Hippocampal formation (tissue), 2 donors: Measurements from ENCODE around the gene TBC1D17.
A peak's percentile ranks its signal among the peaks of the same experiment; 100 is the strongest.
"Not testable (repeated sequence)": the region's sequence is repeated elsewhere in the genome, so short reads cannot be mapped to it uniquely, and the experiment has no call there.

ENCODE experiments used
- DNase-seq, 2 donors: peaks; one replicate each; lab custom pipeline; 2025; lab: John Stamatoyannopoulos, UW

TBC1D17 gene

DNA sequence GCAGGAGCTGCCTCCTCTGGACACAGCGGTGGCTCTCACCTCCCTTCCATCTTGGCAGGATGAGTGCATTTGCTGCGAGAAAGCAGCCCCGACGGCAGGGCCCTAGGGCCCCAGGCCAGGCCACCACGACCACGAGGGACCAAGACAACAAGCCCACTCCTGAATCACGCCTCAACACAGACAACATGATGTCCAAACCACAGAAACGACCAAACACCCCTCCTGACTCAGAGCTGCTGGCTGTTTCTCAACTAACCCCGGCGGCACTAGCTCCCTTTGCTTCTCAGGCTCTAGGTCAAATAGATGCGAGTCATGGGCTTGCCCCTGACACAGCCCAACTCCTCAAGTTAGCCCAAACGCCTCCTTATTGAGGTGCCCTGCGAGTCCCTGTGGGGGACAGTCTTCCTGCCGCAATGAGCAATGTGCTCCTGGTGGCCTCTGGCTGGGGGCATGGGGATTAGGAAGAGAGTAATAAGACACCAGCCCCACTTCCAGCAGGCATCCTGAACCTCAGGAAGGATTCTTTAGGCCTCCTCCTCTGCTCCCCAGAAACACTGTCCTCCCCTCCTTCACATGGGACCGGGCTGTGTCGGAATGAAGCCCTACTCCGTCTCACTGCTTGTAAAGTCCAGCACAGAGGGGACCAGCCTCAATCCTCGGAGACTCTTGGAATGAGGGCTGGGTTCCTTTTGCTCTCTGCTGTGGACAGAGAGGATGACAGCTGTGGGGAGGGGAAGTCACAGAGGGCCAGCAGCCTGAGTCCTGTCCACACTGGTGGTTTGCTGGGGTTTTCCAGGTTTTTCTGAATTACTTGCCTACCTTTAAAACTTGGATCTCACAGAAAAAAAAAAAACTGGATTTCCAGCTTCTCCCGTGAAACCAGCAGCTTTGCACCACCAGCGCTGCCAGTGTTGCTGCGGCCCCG is 44.6 kb downstream of the TBC1D17 start:
- DNase-seq, result no peak

- DNase-seq, result peak in 1 of 2 donors; percentile 27
Observed at GRCh38 chr19:49923055-49924003, 45.8 kb downstream of the TBC1D17 start.

- DNase-seq, result no peak
Observed at GRCh38 chr19:49924004-49924880, 46.7 kb downstream of the TBC1D17 start.

- not testable (repeated sequence) for DNase-seq
Observed at GRCh38 chr19:49924881-49925210, 47.3 kb downstream of the TBC1D17 start.

- DNase-seq, result no peak
Observed at GRCh38 chr19:49925486-49925885, 48.0 kb downstream of the TBC1D17 start.

DNA sequence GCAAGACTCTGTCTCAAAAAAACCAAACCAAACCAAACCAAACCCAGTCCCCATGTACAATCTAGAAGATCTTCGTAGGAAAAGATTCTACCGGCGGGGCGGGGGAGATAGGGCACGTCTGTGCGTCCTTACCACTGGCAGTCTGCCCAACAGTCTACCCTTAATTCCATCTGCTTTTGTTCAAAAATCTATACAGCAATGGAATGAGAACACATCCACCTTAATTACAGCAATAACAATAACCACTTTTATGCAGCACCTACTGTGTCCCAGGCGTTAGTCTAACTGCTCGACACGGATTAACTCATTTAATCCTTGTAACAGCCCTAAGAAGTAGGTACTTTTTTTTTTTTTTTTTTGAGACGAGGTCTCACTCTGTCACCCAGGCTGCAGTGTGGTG is 49.0 kb downstream of the TBC1D17 start:
- no peak for DNase-seq

DNA sequence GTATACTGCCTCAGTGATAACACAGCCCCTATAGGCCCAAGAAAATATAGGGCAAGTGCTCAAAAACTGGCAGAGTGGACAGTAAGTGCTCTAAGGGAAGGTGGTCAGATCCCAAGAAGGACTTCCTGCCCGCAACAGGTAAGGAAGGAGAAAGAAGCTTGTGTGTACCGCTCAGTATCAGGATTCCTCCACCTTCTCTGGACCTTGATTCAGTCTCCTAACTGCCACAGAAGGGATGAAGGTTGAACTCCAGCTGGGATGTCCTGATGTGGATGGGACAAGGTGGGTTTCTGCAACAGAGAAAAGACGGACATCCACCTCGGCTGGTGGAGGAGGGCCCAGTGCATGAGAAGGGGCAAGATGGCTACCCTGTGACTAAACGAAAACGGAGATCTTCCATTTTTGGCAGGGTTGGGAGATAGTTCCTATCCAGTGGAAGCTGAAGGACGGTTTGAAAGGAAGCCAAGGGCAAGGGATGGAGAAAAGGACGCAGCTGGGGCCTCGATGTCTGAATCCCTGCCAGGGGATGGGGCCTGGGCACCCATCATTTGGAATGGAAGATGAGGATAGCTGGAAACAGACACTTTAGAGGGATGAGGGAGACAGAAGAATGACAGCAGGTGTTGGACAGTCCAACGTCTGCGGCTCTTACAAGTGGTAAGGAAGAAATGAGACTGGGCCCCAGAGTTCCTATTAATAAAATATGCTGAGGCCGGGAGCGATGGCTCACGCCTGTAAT is 50.2 kb downstream of the TBC1D17 start:
- DNase-seq, result no peak

DNA sequence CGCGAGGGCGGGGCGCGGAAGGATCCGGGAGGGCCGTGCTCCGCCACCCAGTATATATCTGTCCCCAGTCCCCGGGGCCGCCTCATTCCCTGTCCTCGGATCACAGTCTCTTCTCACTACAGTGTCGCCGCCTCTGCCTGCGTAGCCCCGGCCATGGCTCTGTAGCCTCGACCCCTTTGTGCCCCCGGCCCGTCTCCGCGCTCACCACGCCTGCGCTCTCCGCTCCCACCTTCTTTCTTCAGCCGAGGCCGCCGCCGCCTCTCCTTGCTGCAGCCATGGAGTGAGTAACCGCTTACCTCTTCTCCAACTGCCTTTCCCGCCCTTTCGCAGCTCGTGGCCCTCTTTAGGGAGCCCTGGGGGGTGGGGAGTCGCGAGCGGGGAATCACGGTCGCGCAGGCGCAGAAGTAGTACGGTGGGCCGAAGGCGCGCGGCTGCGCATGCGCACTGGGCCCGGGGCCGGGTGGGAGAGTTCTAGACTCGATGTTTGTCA is 51.7 kb downstream of the TBC1D17 start, which contains the start of the genes ATF5 and NUP62:
Gene ATF5, plus strand, starts transcription at position 85 of the 490 bp plus-strand sequence. CDS start 1,646 bp downstream, outside the sequence.
Gene NUP62, minus strand, starts transcription at position 384 of the 490 bp plus-strand sequence. CDS start 19,697 bp downstream, outside the sequence.
- DNase-seq, result peak; percentile 83

- DNase-seq, result peak; percentile 90 to 97
Observed at GRCh38 chr19:49929611-49930482, 52.3 kb downstream of the TBC1D17 start.

GRCh38 chr19:49930483-49931011 is 53.0 kb downstream of the TBC1D17 start:
- DNase-seq, result no peak

GRCh38 chr19:49931293-49932040 is 54.0 kb downstream of the TBC1D17 start:
- DNase-seq, result no peak

- DNase-seq, result no peak
Observed at GRCh38 chr19:49932041-49932451, 54.5 kb downstream of the TBC1D17 start.

GRCh38 chr19:49932731-49933131 is 55.2 kb downstream of the TBC1D17 start:
- no peak for DNase-seq

DNA sequence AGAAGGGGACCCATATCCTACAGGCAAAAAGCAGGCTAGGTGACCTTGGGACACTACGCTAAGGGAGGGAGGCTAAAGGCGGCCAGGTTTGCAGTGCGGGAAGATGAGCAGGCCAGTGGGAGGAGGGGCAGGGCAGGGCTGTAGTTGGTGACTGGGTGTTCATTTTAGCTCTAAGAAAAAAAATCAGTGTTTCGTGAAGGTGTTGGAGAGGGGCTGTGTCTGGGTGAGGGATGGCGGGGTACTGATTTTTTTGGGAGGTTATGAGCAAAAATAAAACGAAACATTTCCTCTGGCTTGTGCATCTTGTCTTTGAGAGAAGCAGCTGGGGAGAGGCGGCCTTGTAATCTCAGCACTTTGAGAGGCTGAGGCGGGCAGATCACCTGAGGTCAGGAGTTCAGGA is 56.1 kb downstream of the TBC1D17 start:
- no peak for DNase-seq

DNA sequence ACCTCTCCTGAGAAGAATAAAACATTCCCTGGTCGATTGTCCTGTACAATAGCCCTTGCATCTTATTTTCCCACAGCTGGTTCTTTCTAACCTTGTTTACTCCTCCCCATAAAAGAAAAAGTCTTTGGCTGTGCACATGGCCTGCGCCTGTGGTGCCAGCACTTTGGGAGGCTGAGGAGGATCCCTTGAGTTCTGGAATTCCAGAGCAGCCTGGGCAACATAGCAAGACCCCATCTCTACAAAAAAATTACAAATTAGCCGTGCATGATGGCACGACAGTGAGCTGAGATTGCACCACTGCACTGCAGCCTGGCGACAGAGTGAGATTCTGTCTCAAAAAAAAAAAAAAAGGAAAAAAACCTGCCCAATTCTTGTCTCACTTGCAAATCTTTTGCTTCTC is 59.0 kb downstream of the TBC1D17 start:
- DNase-seq, result no peak

- DNase-seq, result peak; percentile 41 to 53
Observed at GRCh38 chr19:49937750-49938381, 60.4 kb downstream of the TBC1D17 start.
